ENCODE measurements around the gene FAM53B. TPM values are rescaled to one million over a fixed set of nuclear protein-coding genes. Genes with fewer than 3 reads are reported as not detected.
A peak's percentile ranks its signal among the peaks of the same experiment; 100 is the strongest.

FAM53B gene
- total RNA-seq, 4 donors from 2014 or later, result 140 to 253 (median 192) TPM

GRCh38 chr10:124656113-124656490 lies 88.1 kb downstream of the FAM53B start:
- Histone ChIP-seq H3K9me3 (no peaks in the 10 kb centered on the region), H3K27ac (no peak overlapping the region), H3K4me1 (peaks cover 40 to 76% of the 10 kb centered on the region in 2 donors), H3K36me3 (no peaks in the 10 kb centered on the region), H3K27me3 (no peaks in the 10 kb centered on the region), H3K4me3 (no peak overlapping the region)
- no peak for TF ChIP-seq CTCF (IDR thresholded peaks at IDR 0.05 in 4 of 5, conservative IDR thresholded peaks at IDR 0.05 in 1 of 5)
- TF ChIP-seq POLR2A (IDR thresholded peaks at IDR 0.05), result no peak
- intact Hi-C loops (cut with DNase I; ENCODE audit: low total_unique reads) (loop anchor here (1.0 kb wide), 1 partner anchor 12 kb away; no protein-coding TSS in a partner anchor), in situ Hi-C loops (cut with MboI; ENCODE audit: low sequenced_read_pairs in 4 of 4) (no loop called here)
- DNase-seq, result no peak
- no peak for ATAC-seq

- no peak for ATAC-seq
- intact Hi-C loops (cut with DNase I; ENCODE audit: low total_unique reads), result loop anchor here (1.0 kb wide), 1 partner anchor 13 kb away; no protein-coding TSS in a partner anchor
- no peak for DNase-seq
- H3K4me1 ChIP-seq, result peaks cover 36 to 81% of the 10 kb centered on the region in 2 donors
- no peaks in the 10 kb centered on the region for H3K9me3 ChIP-seq
- H3K27me3 ChIP-seq, result no peaks in the 10 kb centered on the region
- TF ChIP-seq CTCF (IDR thresholded peaks at IDR 0.05 in 4 of 5, conservative IDR thresholded peaks at IDR 0.05 in 1 of 5) (no peak), POLR2A (IDR thresholded peaks at IDR 0.05) (no peak)
- no peak overlapping the region for H3K4me3 ChIP-seq
- H3K36me3 ChIP-seq, result no peaks in the 10 kb centered on the region
- in situ Hi-C loops (cut with MboI; ENCODE audit: low sequenced_read_pairs in 4 of 4), result no loop called here
- H3K27ac ChIP-seq, result peak overlapping the region in 2 of 4 donors; percentile 68 to 84
Measured at GRCh38 chr10:124655191-124656112, 88.7 kb downstream of the FAM53B start.

- intact Hi-C loops (cut with DNase I; ENCODE audit: low total_unique reads) (no loop called here), in situ Hi-C loops (cut with MboI; ENCODE audit: low sequenced_read_pairs in 4 of 4) (no loop called here)
- H3K36me3 ChIP-seq, result no peaks in the 10 kb centered on the region
- peak overlapping the region; percentile 44 to 84 (median 62) for H3K27ac ChIP-seq
- no peak for DNase-seq
- no peak for ATAC-seq
- peaks cover 36 to 81% of the 10 kb centered on the region in 2 donors for H3K4me1 ChIP-seq
- no peaks in the 10 kb centered on the region for H3K27me3 ChIP-seq
- H3K4me3 ChIP-seq, result no peak overlapping the region
- H3K9me3 ChIP-seq, result no peaks in the 10 kb centered on the region
- no peak for TF ChIP-seq CTCF (IDR thresholded peaks at IDR 0.05 in 4 of 5, conservative IDR thresholded peaks at IDR 0.05 in 1 of 5)
- no peak for TF ChIP-seq POLR2A (IDR thresholded peaks at IDR 0.05)
Measured at GRCh38 chr10:124654686-124655085, 89.5 kb downstream of the FAM53B start.

GRCh38 chr10:124653811-124654651 lies 90.1 kb downstream of the FAM53B start:
- Histone ChIP-seq H3K27me3 (no peaks in the 10 kb centered on the region), H3K36me3 (no peaks in the 10 kb centered on the region), H3K27ac (peak overlapping the region; percentile 44 to 84 (median 62)), H3K4me3 (no peak overlapping the region), H3K9me3 (no peaks in the 10 kb centered on the region), H3K4me1 (peaks cover 39 to 82% of the 10 kb centered on the region in 2 donors)
- in situ Hi-C loops (cut with MboI; ENCODE audit: low sequenced_read_pairs in 4 of 4) (no loop called here), intact Hi-C loops (cut with DNase I; ENCODE audit: low total_unique reads) (no loop called here)
- ATAC-seq, result no peak
- no peak for DNase-seq
- TF ChIP-seq CTCF (IDR thresholded peaks at IDR 0.05 in 4 of 5, conservative IDR thresholded peaks at IDR 0.05 in 1 of 5) (no peak), POLR2A (IDR thresholded peaks at IDR 0.05) (no peak)

Measured in gastrocnemius medialis (tissue), 4 donors.